Glomerular visceral epithelial cell (primary cell): ENCODE data around the gene PCSK1.
"Not testable (repeated sequence)": the region's sequence is repeated elsewhere in the genome, so short reads cannot be mapped to it uniquely, and the experiment has no call there.

Experiments
- DNase-seq: peaks from one replicate; pipeline ENCODE4 v3.0.0-alpha.2; 2016; ENCODE audit errors: extremely low spot score

Gene PCSK1

GRCh38 chr5:96372726-96373380, 60.2 kb downstream of the PCSK1 start:
- no peak for DNase-seq

- no peak for DNase-seq
Measured at GRCh38 chr5:96370976-96371375, 62.1 kb downstream of the PCSK1 start.

- DNase-seq, result not testable (repeated sequence)
Measured at GRCh38 chr5:96367337-96367736, 65.7 kb downstream of the PCSK1 start.

GRCh38 chr5:96354237-96354636, 78.8 kb downstream of the PCSK1 start:
- no peak for DNase-seq

- no peak for DNase-seq
Measured at GRCh38 chr5:96353220-96353619, 79.8 kb downstream of the PCSK1 start.

- DNase-seq, result no peak
Measured at GRCh38 chr5:96350678-96351077, 82.4 kb downstream of the PCSK1 start.

- no peak for DNase-seq
Measured at GRCh38 chr5:96348536-96348935, 84.5 kb downstream of the PCSK1 start.

- DNase-seq, result no peak
Measured at GRCh38 chr5:96347502-96348292, 85.4 kb downstream of the PCSK1 start.

GRCh38 chr5:96344678-96345577, 88.1 kb downstream of the PCSK1 start:
- DNase-seq, result peak; percentile 71

GRCh38 chr5:96343094-96343493, 90.0 kb downstream of the PCSK1 start:
- no peak for DNase-seq

GRCh38 chr5:96342581-96342980, 90.5 kb downstream of the PCSK1 start:
- peak; percentile 60 for DNase-seq
